PFSK-1 (cell line): Measurements from ENCODE around the gene FLOT2.

ENCODE experiments used
- FOXP2 ChIP-seq: optimal IDR thresholded peaks from 2 replicates; pipeline ENCODE3; 2011; ENCODE audit warnings: borderline replicate concordance, control low read depth, inconsistent platforms; ENCODE audit not compliant: insufficient read depth; ENCODE audit errors: extremely low read length, extremely low read depth
- POLR2AphosphoS5 ChIP-seq: IDR thresholded peaks from 2 replicates; pipeline ENCODE4 v1.6.1; 2012; ENCODE audit warnings: low read depth, mild to moderate bottlenecking, control low read depth, low read length, moderate library complexity
- SIN3A ChIP-seq: IDR thresholded peaks from 2 replicates; pipeline ENCODE4 v1.6.1; 2012; ENCODE audit warnings: mild to moderate bottlenecking, low read length, moderate library complexity, borderline replicate concordance; ENCODE audit not compliant: insufficient read depth
- TAF1 ChIP-seq: IDR thresholded peaks from 2 replicates; pipeline ENCODE4 v1.6.1; 2012; ENCODE audit warnings: low read length, control low read depth, borderline replicate concordance; ENCODE audit not compliant: insufficient read depth
- TF ChIP-seq, protein P1 (sequence below), 2 experiments: IDR thresholded peaks; 2 replicates each; pipeline versions ENCODE4 v1.6.1 to v1.8.0; 2011 to 2012; ENCODE audit warnings: low read depth in 2 of 2, low read length in 2 of 2, control low read depth in 1 of 2, inconsistent platforms in 1 of 2, mild to moderate bottlenecking in 1 of 2, moderate library complexity in 1 of 2; ENCODE audit not compliant: insufficient read depth in 1 of 2

Gene FLOT2

DNA sequence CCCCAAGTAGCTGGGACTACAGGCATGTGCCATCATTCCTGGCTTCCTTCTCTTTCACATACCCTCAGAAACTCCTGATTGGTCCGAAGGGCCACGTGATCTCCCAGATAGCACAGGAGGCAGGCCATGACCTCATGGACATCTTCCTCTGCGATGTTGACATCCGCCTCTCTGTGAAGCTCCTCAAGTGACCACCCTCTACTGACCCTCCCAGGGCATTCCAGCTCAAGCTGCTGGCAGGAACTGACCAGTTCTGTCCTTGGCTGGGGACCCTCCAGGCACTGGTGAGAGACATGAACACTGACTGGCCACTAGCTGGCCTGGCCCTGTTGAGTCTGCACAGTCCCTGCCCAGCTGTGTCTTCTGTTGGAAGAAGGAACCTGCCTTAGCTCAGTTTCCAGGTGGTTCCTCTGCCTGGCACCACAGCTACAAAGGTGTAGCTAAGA is 37.1 kb downstream of the FLOT2 start:
- TF ChIP-seq TAF1 (no peak), FOXP2 (no peak), SIN3A (no peak)
- TF ChIP-seq, protein P1, sequence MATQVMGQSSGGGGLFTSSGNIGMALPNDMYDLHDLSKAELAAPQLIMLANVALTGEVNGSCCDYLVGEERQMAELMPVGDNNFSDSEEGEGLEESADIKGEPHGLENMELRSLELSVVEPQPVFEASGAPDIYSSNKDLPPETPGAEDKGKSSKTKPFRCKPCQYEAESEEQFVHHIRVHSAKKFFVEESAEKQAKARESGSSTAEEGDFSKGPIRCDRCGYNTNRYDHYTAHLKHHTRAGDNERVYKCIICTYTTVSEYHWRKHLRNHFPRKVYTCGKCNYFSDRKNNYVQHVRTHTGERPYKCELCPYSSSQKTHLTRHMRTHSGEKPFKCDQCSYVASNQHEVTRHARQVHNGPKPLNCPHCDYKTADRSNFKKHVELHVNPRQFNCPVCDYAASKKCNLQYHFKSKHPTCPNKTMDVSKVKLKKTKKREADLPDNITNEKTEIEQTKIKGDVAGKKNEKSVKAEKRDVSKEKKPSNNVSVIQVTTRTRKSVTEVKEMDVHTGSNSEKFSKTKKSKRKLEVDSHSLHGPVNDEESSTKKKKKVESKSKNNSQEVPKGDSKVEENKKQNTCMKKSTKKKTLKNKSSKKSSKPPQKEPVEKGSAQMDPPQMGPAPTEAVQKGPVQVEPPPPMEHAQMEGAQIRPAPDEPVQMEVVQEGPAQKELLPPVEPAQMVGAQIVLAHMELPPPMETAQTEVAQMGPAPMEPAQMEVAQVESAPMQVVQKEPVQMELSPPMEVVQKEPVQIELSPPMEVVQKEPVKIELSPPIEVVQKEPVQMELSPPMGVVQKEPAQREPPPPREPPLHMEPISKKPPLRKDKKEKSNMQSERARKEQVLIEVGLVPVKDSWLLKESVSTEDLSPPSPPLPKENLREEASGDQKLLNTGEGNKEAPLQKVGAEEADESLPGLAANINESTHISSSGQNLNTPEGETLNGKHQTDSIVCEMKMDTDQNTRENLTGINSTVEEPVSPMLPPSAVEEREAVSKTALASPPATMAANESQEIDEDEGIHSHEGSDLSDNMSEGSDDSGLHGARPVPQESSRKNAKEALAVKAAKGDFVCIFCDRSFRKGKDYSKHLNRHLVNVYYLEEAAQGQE (IDR thresholded peaks at IDR 0.05; ENCODE audit: insufficient read depth in 1 of 2, low read depth in 2 of 2, low read length in 2 of 2): no peak

DNA sequence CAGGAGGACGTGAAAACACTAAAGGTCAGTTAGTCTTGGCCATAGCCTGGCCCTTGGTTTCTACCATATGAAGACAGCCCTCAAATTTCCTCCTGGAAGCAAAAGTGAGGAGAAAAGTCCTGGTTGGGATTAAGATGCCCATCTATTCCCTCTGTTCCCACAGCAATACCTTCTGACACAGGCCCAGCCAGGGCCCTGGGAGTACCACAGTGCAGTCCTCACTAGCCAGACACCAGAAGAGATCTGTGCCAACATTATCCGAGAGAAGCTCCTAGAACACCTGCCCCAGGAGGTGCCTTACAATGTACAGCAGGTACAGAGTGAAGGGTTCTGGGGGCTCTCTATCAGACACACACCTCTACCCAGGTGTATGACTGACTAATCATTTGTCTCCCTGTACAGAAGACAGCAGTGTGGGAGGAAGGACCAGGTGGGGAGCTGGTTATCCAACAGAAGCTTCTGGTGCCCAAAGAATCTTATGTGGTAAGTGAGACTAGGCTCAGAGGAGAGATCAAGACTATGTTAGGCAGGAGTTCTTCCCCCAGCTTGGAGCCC is 38.7 kb downstream of the FLOT2 start:
- TF ChIP-seq SIN3A: no peak
- TF ChIP-seq TAF1: no peak
- TF ChIP-seq FOXP2: no peak
- TF ChIP-seq, protein P1 (IDR thresholded peaks at IDR 0.05; ENCODE audit: insufficient read depth in 1 of 2, low read depth in 2 of 2, low read length in 2 of 2): no peak
- no peak; the same call in 1 of the 2 replicates for TF ChIP-seq POLR2AphosphoS5

DNA sequence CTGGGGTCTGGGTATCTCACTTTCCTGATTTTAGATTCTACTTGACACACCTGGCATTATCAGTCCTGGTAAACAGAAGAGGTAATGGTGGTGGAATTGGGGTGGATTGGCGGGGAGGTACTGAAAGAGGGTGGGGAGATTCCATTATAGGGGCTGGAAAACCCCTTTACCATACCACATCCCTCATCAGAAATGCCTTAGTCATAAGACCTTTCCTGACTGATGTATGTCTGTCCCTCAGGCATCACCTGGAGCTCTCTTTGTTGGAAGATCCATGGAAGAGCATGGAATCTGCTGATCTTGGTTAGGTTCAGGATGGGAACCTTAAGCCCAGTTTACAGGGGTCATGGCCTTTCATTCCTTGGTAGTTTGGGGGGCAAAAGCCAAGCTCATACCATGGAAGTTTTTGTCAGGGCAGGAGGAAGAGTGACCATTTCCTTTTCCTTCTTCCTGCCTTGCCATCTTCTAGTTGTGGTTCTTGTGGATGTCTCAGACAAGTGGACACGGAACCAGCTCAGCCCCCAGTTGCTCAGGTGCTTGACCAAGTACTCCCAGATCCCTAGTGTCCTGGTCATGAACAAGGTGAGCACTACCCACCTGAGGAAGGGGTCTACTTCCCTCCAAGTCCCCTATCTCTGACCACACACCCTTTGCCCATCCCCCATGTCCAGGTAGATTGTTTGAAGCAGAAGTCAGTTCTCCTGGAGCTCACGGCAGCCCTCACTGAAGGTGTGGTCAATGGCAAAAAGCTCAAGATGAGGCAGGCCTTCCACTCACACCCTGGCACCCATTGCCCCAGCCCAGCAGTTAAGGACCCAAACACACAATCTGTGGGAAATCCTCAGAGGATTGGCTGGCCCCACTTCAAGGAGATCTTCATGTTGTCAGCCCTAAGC is 39.4 kb downstream of the FLOT2 start:
- TF ChIP-seq, protein P1 (IDR thresholded peaks at IDR 0.05; ENCODE audit: insufficient read depth in 1 of 2, low read depth in 2 of 2, low read length in 2 of 2): no peak
- TF ChIP-seq TAF1: no peak
- no peak for TF ChIP-seq SIN3A
- no peak for TF ChIP-seq FOXP2
- TF ChIP-seq POLR2AphosphoS5: no peak

DNA sequence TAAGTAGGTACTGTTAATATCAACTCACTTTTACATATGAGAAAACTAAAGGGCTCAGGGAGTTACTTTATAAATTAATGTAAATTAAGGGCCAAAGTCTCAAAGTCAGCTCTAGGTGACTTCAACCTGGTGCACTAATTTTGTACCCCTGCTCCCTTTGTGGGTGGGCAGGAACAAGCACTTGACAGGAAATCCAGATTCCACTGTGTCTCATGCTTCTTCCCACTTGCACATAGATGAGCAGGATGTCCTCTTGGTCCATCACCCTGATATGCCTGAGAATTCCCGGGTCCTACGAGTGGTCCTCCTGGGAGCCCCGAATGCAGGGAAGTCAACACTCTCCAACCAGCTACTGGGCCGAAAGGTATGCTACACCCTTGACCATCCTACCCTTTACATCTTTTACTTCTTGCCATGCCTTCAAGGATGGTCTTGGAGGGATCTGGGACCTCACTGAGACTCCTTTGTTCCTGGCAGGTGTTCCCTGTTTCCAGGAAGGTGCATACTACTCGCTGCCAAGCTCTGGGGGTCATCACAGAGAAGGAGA is 41.4 kb downstream of the FLOT2 start:
- TF ChIP-seq TAF1: no peak
- TF ChIP-seq, protein P1 (IDR thresholded peaks at IDR 0.05; ENCODE audit: insufficient read depth in 1 of 2, low read depth in 2 of 2, low read length in 2 of 2): no peak
- no peak for TF ChIP-seq POLR2AphosphoS5
- TF ChIP-seq FOXP2: no peak
- TF ChIP-seq SIN3A: no peak
